Left lung (tissue), 10 donors: ENCODE data around the gene TNFRSF19. TPM values are rescaled to one million over a fixed set of nuclear protein-coding genes. Genes with fewer than 3 reads are reported as not detected.
"Not testable (repeated sequence)": the region's sequence is repeated elsewhere in the genome, so short reads cannot be mapped to it uniquely, and the experiment has no call there.

ENCODE experiments used
- ATAC-seq: fragments of 200-7000 bp; cut with Tn5 transposase; one replicate; pipeline ENCODE4 v1.9.1; 2020; ENCODE audit warnings: moderate library complexity
- DNase-seq, 4 donors: peaks; one replicate each; pipeline ENCODE4 v3.0.0-alpha.2; 2013 to 2020
- H3K27ac ChIP-seq, 2 donors: fragments of 200-600 bp; sonication (generic) in 1 of 2; one replicate each; pipeline versions ENCODE4 v1.5.0 to v1.8.0; 2020 to 2021
- H3K27me3 ChIP-seq, 2 donors: fragments of 200-600 bp; sonication (generic) in 1 of 2; one replicate each; pipeline versions ENCODE4 v1.5.0 to v1.8.0; 2020 to 2021
- H3K36me3 ChIP-seq, 2 donors: fragments of 200-600 bp; sonication (generic) in 1 of 2; one replicate each; pipeline versions ENCODE4 v1.5.0 to v1.8.0; 2020 to 2021
- H3K4me1 ChIP-seq, 2 donors: fragments of 200-600 bp; one replicate each; pipeline ENCODE4 v1.8.0; 2021
- H3K4me3 ChIP-seq, 2 donors: fragments of 200-600 bp; sonication (generic) in 1 of 2; one replicate each; pipeline versions ENCODE4 v1.5.0 to v1.8.0; 2020 to 2021; ENCODE audit warnings: mild to moderate bottlenecking in 1 of 2
- H3K9me3 ChIP-seq, 2 donors: fragments of 200-600 bp; sonication (generic) in 1 of 2; one replicate each; pipeline versions ENCODE4 v1.5.0 to v1.8.0; 2020 to 2021
- intact Hi-C, 2 donors: fragments of 100-400 bp; cut with DNase I; formaldehyde crosslinking; loops; one replicate each; pipeline versions ENCODE4 v1.11.2 to v1.14.2; 2022
- polyA plus RNA-seq, 6 donors: library from polyadenylated mRNA; unstranded; fragments of 120-200 nt; gene quantifications; one replicate each; pipeline ENCODE4 v1.2.1, GENCODE V29; 2013; ENCODE audit not compliant: insufficient read length in 6 of 6
- total RNA-seq, 2 donors: library from RNA; stranded (reverse); fragmentation: NEBNext Ultra II Directional; extraction: Animal tissue kit (Norgen Biotek cat#: 25700); gene quantifications; one replicate each; pipeline ENCODE4 v1.2.1, GENCODE V29; 2021
- TF ChIP-seq, protein P1 (sequence below), 2 donors: fragments of 200-600 bp; sonication (generic) in 1 of 2; IDR thresholded peaks; one replicate each; pipeline versions ENCODE4 v1.5.0 to v1.8.0; 2021; ENCODE audit warnings: antibody characterized with exemption in 2 of 2
- donor health status: DM: no; HTN: yes; CAD: no.
- donor health status: DM: no; HTN: no; CAD: no.

Gene TNFRSF19
- total and polyA plus RNA-seq, 8 donors: 28.1 to 97.1 (median 87.5) TPM

DNA sequence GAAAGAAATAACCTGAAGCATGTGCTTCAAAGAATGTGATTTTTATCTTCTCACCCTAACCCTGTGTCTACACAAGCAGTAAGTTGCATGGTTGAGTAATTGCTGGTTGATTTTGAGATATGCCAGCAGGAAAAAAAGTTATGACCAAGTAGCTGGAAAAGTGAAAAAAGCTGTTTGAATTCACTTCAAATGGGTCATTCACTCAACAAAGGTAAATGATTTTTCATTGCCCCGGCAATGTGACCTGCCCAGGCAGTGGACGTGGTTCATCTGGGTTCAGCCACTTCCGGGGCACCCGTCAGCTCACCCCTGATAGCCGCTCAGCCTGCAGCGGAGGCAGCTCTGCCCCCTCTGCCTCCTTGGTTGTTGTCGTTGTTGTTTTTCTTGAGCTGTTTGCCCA, 18.5 kb downstream of the TNFRSF19 start:
- TF ChIP-seq, protein P1, sequence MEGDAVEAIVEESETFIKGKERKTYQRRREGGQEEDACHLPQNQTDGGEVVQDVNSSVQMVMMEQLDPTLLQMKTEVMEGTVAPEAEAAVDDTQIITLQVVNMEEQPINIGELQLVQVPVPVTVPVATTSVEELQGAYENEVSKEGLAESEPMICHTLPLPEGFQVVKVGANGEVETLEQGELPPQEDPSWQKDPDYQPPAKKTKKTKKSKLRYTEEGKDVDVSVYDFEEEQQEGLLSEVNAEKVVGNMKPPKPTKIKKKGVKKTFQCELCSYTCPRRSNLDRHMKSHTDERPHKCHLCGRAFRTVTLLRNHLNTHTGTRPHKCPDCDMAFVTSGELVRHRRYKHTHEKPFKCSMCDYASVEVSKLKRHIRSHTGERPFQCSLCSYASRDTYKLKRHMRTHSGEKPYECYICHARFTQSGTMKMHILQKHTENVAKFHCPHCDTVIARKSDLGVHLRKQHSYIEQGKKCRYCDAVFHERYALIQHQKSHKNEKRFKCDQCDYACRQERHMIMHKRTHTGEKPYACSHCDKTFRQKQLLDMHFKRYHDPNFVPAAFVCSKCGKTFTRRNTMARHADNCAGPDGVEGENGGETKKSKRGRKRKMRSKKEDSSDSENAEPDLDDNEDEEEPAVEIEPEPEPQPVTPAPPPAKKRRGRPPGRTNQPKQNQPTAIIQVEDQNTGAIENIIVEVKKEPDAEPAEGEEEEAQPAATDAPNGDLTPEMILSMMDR (IDR thresholded peaks at IDR 0.05): no peak
- ATAC-seq (no peak), DNase-seq (no peak)
- intact Hi-C loops: no loop called here
- Histone ChIP-seq H3K36me3 (no peaks in the 10 kb centered on the region), H3K27ac (no peak overlapping the region), H3K9me3 (no peaks in the 10 kb centered on the region), H3K4me1 (peaks cover 0 to 2% of the 10 kb centered on the region in 2 donors), H3K27me3 (no peaks in the 10 kb centered on the region), H3K4me3 (no peak overlapping the region)

DNA sequence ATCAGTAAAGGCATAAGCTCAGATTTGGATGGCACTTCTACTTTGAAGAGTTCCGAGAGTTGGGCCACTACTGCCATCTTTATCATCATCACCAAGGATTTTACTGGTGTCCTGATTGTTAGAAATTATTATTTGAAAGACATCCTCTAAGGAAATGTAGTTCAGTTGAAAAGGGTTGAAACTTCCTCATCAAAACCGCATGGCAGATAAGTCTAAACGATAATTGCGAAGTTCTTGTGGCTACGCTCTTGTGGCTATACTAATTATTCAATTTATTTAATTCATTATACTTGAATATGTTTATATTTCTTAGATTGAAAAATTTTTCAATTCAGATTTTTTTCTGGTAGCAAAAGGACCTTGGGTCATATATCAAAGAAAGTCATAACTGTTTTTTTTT, 22.4 kb downstream of the TNFRSF19 start:
- H3K27me3 ChIP-seq: no peaks in the 10 kb centered on the region
- H3K36me3 ChIP-seq: no peaks in the 10 kb centered on the region
- no peak overlapping the region for H3K4me3 ChIP-seq
- H3K27ac ChIP-seq: no peak overlapping the region
- H3K9me3 ChIP-seq: no peaks in the 10 kb centered on the region
- intact Hi-C loops: no loop called here
- ATAC-seq (no peak), DNase-seq (no peak)
- no peaks in the 10 kb centered on the region for H3K4me1 ChIP-seq
- TF ChIP-seq, protein P1 (IDR thresholded peaks at IDR 0.05): no peak

GRCh38 chr13:23593148-23593547, 22.9 kb downstream of the TNFRSF19 start:
- DNase-seq (no peak), ATAC-seq (no peak)
- no peaks in the 10 kb centered on the region for H3K36me3 ChIP-seq
- intact Hi-C loops: no loop called here
- H3K4me1 ChIP-seq: no peaks in the 10 kb centered on the region
- TF ChIP-seq, protein P1 (IDR thresholded peaks at IDR 0.05): no peak
- no peaks in the 10 kb centered on the region for H3K9me3 ChIP-seq
- H3K27ac ChIP-seq: no peak overlapping the region
- H3K27me3 ChIP-seq: no peaks in the 10 kb centered on the region
- H3K4me3 ChIP-seq: no peak overlapping the region

DNA sequence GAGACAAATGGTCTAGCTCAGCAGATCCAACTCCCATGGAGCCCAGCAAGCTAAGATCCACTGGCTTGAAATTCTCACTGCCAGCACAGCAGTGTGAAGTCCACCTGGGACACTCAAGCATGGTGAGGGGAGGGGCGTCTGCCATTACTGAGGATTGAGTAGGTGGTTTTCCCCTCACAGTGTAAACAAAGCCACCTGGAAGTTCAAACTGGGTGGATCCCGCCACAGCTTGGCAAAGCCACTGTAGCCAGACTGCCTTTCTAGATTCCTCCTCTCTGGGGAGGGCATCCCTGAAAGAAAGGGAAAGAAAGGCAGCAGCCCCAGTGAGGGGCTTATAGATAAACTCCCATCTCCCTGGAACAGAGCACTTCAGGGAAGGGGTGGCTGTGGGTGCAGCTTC, 24.1 kb downstream of the TNFRSF19 start:
- H3K9me3 ChIP-seq, H3K4me3 ChIP-seq, H3K36me3 ChIP-seq, H3K27me3 ChIP-seq, DNase-seq, H3K27ac ChIP-seq, ATAC-seq, H3K4me1 ChIP-seq, intact Hi-C loops: not testable (repeated sequence)

DNA sequence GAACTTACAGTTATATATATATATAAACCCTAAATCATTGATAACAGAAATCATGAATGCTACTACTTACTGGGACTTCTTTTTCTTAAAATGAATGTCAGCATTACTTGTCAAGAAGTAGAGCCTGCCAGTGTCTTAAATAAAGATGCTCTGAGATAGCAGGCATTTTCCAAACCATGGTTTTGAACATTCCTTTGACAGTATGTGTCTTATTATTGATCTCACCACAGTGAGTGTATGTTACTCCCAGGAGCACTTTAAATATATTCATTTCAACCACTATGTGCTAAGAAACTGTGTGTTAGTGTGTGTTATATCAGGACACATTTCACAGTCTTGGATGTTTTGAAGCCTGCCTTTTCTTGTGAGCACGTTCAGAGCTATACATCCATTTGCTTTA, 28.2 kb downstream of the TNFRSF19 start:
- ATAC-seq: no peak
- TF ChIP-seq, protein P1 (IDR thresholded peaks at IDR 0.05): no peak
- H3K4me3 ChIP-seq: no peak overlapping the region
- H3K9me3 ChIP-seq: no peaks in the 10 kb centered on the region
- intact Hi-C loops: no loop called here
- H3K27me3 ChIP-seq: no peaks in the 10 kb centered on the region
- H3K36me3 ChIP-seq: no peaks in the 10 kb centered on the region
- H3K4me1 ChIP-seq: no peaks in the 10 kb centered on the region
- H3K27ac ChIP-seq: no peak overlapping the region
- no peak for DNase-seq
